HG03095 (cell line): ENCODE measurements around the gene METTL25.

Experiments
- ATAC-seq: cut with Tn5 transposase; IDR thresholded peaks from one replicate; pipeline ENCODE4 v1.9.1; 2021; ENCODE audit warnings: moderate library complexity; ENCODE audit not compliant: unreplicated experiment

METTL25 gene

DNA sequence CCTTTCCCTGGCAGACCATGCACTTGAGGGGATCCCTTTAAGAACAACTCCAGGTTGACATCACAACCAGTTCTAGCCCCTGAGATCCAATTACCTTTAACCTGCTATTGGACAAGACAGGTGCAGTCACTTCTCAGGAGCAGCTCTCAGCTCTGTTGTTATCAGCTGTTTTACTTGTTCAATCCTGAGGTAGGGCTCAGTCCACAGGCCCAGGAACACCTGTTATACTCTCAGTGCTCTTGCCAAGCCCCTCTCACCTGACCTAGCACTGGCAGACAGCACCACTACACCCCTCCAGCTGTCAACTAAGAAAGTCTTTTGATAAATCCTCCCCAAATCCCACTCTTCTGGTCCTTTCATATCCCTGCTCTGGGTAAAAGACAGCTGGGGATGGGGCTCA lies 164.4 kb downstream of the METTL25 start:
- ATAC-seq = no peak

DNA sequence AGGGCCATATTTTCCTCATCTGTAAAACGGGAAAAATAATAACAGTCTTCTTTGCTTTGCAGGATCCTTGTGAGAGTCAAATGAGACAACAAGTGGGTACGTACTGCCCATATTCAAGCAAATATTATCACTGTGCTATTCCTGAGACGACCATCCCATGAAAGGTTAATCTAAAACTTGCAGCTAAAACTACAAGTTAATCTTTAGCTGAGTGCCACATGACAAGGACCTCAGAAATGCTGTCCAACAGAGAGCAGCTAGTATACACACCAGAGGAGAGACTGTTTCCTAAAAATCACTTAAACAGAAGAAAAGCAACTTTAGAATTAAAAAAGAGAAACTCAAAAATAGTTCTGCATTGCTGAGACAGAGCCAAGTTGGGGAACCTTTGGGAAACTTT lies 165.7 kb downstream of the METTL25 start:
- ATAC-seq = no peak

DNA sequence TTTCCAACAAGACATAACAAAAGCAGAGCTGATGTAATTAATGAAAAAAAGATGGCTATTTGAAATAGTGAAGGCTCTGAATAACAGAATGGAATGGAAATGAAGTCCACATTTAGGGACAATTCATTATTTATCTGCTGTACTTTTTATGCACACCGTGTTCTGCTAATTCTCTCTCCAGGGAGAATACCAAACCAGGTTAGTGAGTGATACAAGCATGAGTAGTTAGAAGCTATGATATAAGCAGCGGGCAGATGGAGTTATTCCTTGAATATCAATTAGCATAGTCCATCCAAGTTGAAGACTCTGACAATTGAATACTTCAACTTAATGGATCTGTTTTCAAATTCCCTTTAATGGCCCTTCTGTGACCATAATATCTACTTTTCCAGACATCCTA lies 166.3 kb downstream of the METTL25 start:
- ATAC-seq = no peak

DNA sequence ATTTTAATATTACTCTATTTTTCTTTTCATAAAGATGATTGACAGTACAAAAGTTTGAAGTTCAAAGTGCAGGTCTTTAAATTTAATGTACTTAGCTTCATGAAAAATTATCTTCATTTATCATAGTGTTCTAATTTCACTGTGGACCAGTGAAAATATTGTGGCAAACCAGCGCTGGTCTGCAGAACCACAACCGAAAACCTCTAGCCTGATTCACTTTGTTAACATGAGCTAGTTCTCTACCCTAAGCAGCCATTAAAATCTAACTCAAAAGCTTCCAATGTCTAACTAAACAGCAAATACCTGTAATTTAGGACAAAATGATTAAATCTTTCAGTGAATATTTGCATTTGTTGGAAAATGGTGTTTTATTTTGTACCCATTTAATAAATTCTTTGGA lies 167.3 kb downstream of the METTL25 start:
- ATAC-seq = no peak

DNA sequence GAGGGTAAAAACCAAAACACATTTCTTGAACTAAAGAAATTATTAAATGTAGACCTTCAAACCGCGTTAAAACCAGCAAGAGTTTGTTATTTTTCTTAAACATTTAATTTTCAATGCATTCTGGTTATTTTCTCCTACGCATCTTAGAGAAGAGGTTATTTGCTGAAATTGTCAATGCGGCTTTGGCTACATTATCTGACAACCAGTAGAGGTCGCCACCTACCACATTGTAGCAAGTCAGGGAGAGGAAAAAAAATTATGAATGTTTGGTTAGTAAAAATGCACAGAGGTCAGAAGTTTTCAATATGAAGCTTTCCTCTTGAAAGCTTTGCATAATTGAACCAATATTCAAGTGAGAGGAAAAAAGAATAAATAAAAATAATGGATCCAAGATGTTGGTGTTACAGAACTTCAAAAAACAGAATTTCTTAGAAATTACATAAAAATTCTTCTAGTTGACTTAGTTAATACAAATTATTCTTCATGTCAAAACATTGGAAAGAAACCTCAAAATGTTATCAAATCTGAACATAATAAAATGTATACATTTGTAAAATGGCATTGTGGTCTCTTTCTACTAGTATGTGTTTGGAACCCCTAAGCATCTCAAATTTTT lies 168.9 kb downstream of the METTL25 start:
- peak; percentile 59 for ATAC-seq
